Heart right ventricle (tissue), 16 donors: ENCODE results near the gene BRCA2. TPM values are rescaled to one million over a fixed set of nuclear protein-coding genes. Genes with fewer than 3 reads are reported as not detected.
A peak's percentile ranks its signal among the peaks of the same experiment; 100 is the strongest.

ENCODE experiments used
- ATAC-seq, 8 donors: fragments of 200-7000 bp; cut with Tn5 transposase; one replicate each; pipeline ENCODE4 v1.9.1; 2020; ENCODE audit warnings: mild to moderate bottlenecking in 8 of 8, moderate library complexity in 8 of 8, moderate number of reproducible peaks in 1 of 8
- DNase-seq, 2 donors: peaks; one replicate each; pipeline ENCODE4 v3.0.0-alpha.2; 2020
- H3K27ac ChIP-seq, 10 donors: fragments of 200-600 bp; sonication (generic) in 2 of 10; one replicate each; pipeline versions ENCODE4 v1.5.0 to v1.8.0; 2020 to 2022; ENCODE audit warnings: mild to moderate bottlenecking in 3 of 10
- H3K27me3 ChIP-seq, 7 donors: fragments of 200-600 bp; one replicate each; pipeline ENCODE4 v1.8.0; 2021 to 2022; ENCODE audit warnings: mild to moderate bottlenecking in 2 of 7
- H3K36me3 ChIP-seq, 9 donors: fragments of 200-600 bp; sonication (generic) in 1 of 9; one replicate each; pipeline versions ENCODE4 v1.5.0 to v1.8.0; 2020 to 2022; ENCODE audit warnings: mild to moderate bottlenecking in 2 of 9
- H3K4me1 ChIP-seq, 9 donors: fragments of 200-600 bp; sonication (generic) in 1 of 9; one replicate each; pipeline versions ENCODE4 v1.5.0 to v1.8.0; 2020 to 2022; ENCODE audit warnings: mild to moderate bottlenecking in 4 of 9
- H3K4me3 ChIP-seq, 10 donors: fragments of 200-600 bp; sonication (generic) in 2 of 10; one replicate each; pipeline versions ENCODE4 v1.5.0 to v1.8.0; 2020 to 2022; ENCODE audit warnings: mild to moderate bottlenecking in 7 of 10, moderate library complexity in 2 of 10
- H3K9me3 ChIP-seq, 11 donors: fragments of 200-600 bp in 10 of 11; sonication (generic) in 2 of 11; one replicate each; pipeline versions ENCODE4 v1.5.0 to v1.8.0; 2013 to 2022; ENCODE audit warnings: mild to moderate bottlenecking in 2 of 11, control low read depth in 1 of 11, moderate library complexity in 1 of 11
- WGBS, 2 donors: extraction: QIAGEN DNeasy Blood & Tissue Kit; methylation state at CpG; one replicate each; pipeline ENCODE4 v1.1.7; 2013; ENCODE audit warnings: inconsistent platforms in 1 of 2; 5-methylcytosine and 5-hydroxymethylcytosine counted together
- intact Hi-C, 10 donors: fragments of 100-400 bp; cut with DNase I; formaldehyde crosslinking; loops; one replicate each; pipeline versions ENCODE4 v1.11.1 to v1.14.2; 2022
- polyA plus RNA-seq, 2 donors: library from polyadenylated mRNA; stranded (reverse); fragments of 200-250 nt; gene quantifications; one replicate each; pipeline ENCODE4 v1.2.3, GENCODE V29; 2013
- total RNA-seq, 10 donors: library from RNA; stranded (reverse); fragmentation: NEBNext Ultra II Directional in 3 of 10; extraction: Animal tissue kit (Norgen Biotek cat#: 25700) in 3 of 10; gene quantifications; one replicate each; pipeline versions ENCODE4 v1.2.1 to v1.2.4, GENCODE V29; 2021 to 2023
- TF ChIP-seq, protein P1 (sequence below), 9 donors: fragments of 200-600 bp; sonication (generic) in 2 of 9; IDR thresholded peaks; one replicate each; pipeline versions ENCODE4 v1.5.0 to v1.8.0; 2021 to 2022; ENCODE audit warnings: antibody characterized with exemption in 9 of 9, mild to moderate bottlenecking in 5 of 9, moderate library complexity in 1 of 9
- donor health status: Arrhythmogenic right ventricular cardiomyopathy.
- donor health status: ischemic (EF 13 %, LVEDD 7.1; RV severe dilation, severe dysfunction).
- donor health status: healthy with polysubstance abuse.
- donor health status: DM: no; HTN: yes; CAD: no.
- donor health status: DM: no; HTN: no; CAD: no.
- donor health status: ischemic (EF 25% LVEDD 6.9; RV normal size, moderate dysfunction).
- donor health status: ischemic (EF 25% LVEDD 5.7; RV mildly dilated, moderate dysfunction).
- donor health status: healthy.
- donor health status: DM: yes; HTN: yes; CAD: no.
- donor health status: Ischemic cardiomyopathy.
- donor health status: ischemic (EF 35%, LVEDD 5.7; RV mildly dilated, moderate dysfunction).
- donor health status: nonischemic (EF 11% LVEDD 7.7; RV severe dilation, severe dysfunction).
- donor health status: DM: yes; HTN: yes; CAD: no.
- donor health status: PGD.
- donor health status: ischemic (EF 29% LVEDD 5.4; RV normal size, mild dysfunction).
- donor health status: nonischemic (EF 23%, LVEDD 6.1; RV moderate dilation, normal function).

Gene BRCA2
- total and polyA plus RNA-seq, 12 donors: 0.04 to 2.3 (median 0.31) TPM

DNA sequence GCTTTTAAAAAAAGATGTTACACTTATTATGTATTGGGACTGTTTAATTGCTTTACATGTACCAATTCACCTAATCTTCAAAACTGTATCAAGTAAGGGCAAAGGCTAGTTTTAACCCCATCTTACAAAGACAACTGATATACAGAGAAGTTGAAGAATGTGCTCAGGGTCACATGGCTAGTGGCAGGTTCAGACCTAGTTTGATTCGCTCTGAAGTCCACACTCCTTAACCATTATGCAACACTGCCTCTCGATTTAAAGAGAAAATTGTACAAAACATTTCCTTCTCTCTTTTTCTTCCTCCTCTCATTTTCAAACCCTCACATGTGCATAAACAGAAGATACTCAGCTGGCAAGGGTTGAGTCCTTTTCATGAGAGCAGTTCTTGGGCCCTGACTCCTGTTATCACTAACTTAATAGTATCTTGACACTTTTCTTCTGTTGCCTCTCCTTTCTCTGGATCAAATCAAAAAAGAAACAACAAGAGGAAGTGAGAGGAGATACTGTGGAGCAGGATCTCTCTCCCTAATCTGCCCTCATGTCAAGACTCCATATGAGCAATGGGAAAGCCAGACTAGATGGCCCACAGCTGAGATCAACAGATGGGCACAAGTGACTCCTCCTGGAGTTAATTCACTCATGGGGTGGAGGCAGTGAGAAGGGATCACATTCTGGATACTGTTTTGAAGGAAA, 131.6 kb downstream of the BRCA2 start:
- Histone ChIP-seq H3K27ac (peak overlapping the region in 1 of 10 donors; percentile 55), H3K27me3 (no peaks in the 10 kb centered on the region), H3K9me3 (peaks cover 0 to 7% (median 6%) of the 10 kb centered on the region in 11 donors), H3K4me1 (peaks cover 0 to 25% (median 0%) of the 10 kb centered on the region in 9 donors), H3K4me3 (no peak overlapping the region), H3K36me3 (peaks cover 0 to 31% (median 7%) of the 10 kb centered on the region in 9 donors)
- WGBS, 2 donors: 58 to 64% methylated on average over 2 of the region's 2 CpGs
- DNase-seq (no peak), ATAC-seq (no peak)
- TF ChIP-seq, protein P1, sequence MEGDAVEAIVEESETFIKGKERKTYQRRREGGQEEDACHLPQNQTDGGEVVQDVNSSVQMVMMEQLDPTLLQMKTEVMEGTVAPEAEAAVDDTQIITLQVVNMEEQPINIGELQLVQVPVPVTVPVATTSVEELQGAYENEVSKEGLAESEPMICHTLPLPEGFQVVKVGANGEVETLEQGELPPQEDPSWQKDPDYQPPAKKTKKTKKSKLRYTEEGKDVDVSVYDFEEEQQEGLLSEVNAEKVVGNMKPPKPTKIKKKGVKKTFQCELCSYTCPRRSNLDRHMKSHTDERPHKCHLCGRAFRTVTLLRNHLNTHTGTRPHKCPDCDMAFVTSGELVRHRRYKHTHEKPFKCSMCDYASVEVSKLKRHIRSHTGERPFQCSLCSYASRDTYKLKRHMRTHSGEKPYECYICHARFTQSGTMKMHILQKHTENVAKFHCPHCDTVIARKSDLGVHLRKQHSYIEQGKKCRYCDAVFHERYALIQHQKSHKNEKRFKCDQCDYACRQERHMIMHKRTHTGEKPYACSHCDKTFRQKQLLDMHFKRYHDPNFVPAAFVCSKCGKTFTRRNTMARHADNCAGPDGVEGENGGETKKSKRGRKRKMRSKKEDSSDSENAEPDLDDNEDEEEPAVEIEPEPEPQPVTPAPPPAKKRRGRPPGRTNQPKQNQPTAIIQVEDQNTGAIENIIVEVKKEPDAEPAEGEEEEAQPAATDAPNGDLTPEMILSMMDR (IDR thresholded peaks at IDR 0.05): no peak
- intact Hi-C loops: loop anchor here in 2 of 10 donors (10.0 kb wide), 1 partner anchor 62 kb away; no protein-coding TSS in a partner anchor

DNA sequence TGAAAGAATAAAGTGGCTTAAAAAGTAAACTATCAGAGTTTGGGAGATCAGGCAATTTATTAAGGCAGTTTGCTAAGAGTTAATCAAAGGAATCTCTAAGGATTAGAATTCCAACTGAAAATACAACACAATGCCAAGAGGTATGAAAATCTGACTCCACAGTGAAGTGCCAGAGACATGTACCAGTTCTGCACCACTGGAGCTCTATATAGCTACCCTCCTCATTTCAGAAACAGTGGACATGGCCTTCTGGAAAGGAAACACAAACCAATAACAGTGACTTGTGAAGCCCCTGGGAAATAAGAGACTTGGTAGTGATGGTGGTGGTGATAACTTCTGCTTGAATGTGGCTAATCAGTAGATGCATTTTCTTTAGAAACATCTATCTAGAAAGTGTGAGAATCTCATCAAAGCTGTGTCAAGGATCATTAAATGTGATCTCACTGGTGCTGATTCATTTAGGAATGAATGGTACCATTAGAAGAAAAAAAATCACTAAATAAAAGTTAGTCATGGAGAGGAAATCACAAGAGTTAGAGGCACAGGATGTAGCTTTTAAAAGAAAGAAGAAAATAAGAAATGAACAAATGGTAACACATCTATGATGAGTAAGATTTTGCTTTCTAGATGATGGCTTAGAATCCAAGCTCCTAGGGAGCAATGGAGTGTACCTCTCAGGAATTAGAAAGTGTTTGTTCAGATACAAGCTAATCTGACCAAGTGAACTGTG, 132.8 kb downstream of the BRCA2 start:
- peaks cover 0 to 33% (median 7%) of the 10 kb centered on the region in 9 donors for H3K36me3 ChIP-seq
- H3K4me3 ChIP-seq: no peak overlapping the region
- H3K4me1 ChIP-seq: peaks cover 0 to 28% (median 0%) of the 10 kb centered on the region in 9 donors
- H3K27ac ChIP-seq: no peak overlapping the region
- TF ChIP-seq, protein P1 (IDR thresholded peaks at IDR 0.05): no peak
- DNase-seq (no peak), ATAC-seq (peak in 1 of 8 donors; percentile 49)
- no peaks in the 10 kb centered on the region for H3K27me3 ChIP-seq
- intact Hi-C loops: loop anchor here in 2 of 10 donors (10.0 kb wide), 1 partner anchor 63 kb away; no protein-coding TSS in a partner anchor
- peaks cover 0 to 19% (median 6%) of the 10 kb centered on the region in 11 donors for H3K9me3 ChIP-seq

DNA sequence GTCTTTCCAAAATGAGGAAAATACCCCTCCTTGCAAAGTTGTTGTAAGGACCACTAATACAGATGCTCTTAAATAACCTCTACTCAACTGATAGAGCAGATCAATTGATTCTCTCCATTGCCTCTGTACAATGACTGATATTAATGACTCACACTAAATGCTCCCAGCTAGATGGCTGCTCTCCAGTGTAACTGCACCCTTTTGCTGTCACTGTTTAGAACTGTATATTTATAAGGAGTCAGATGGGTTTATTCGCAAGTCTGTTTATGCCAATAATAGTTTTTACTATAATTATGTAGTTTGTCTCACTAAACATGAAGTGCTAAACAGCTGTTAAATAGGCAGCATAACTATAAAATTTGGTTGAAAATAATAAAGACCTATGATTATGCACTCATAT, 133.7 kb downstream of the BRCA2 start:
- DNase-seq: no peak
- Histone ChIP-seq H3K27me3 (no peaks in the 10 kb centered on the region), H3K36me3 (peaks cover 0 to 35% (median 7%) of the 10 kb centered on the region in 9 donors), H3K27ac (no peak overlapping the region), H3K9me3 (peaks cover 0 to 19% (median 6%) of the 10 kb centered on the region in 11 donors), H3K4me1 (peaks cover 0 to 34% (median 0%) of the 10 kb centered on the region in 9 donors), H3K4me3 (no peak overlapping the region)
- TF ChIP-seq, protein P1 (IDR thresholded peaks at IDR 0.05): no peak
- WGBS, 2 donors: 92 to 94% methylated on average over 1 of the region's 1 CpG
- intact Hi-C loops: loop anchor here in 2 of 10 donors (10.0 kb wide), 1 partner anchor 64 kb away; no protein-coding TSS in a partner anchor
- ATAC-seq: no peak

Other genes starting within 250 kb of the BRCA2 start
- gene ZAR1L, start 145 bp upstream of the BRCA2 start, total RNA-seq: not detected
- gene ZAR1L, start 145 bp upstream of the BRCA2 start, polyA plus RNA-seq: not detected
- gene N4BP2L1, start 112.6 kb downstream of the BRCA2 start, total RNA-seq: 10 to 100 TPM in 1 of 10 donors, 1 to 10 TPM in 9; 2.5 to 10.6 (median 4.0) TPM
- gene N4BP2L1, start 112.6 kb downstream of the BRCA2 start, polyA plus RNA-seq: 10 to 100 TPM in 1 of 2 donors, 1 to 10 TPM in 1; 3.2 to 14.9 TPM
- gene N4BP2L2, start 223.3 kb downstream of the BRCA2 start, total RNA-seq: 100 to 1,000 TPM; 113 to 162 (median 134) TPM
- gene N4BP2L2, start 223.3 kb downstream of the BRCA2 start, polyA plus RNA-seq: 100 to 1,000 TPM in 1 of 2 donors, 10 to 100 TPM in 1; 28.2 to 116 TPM